ENCODE data around the gene ATP8B4.
A peak's percentile ranks its signal among the peaks of the same experiment; 100 is the strongest.
"Not testable (repeated sequence)": the region's sequence is repeated elsewhere in the genome, so short reads cannot be mapped to it uniquely, and the experiment has no call there.

The ATP8B4 gene

GRCh38 chr15:50003786-50004334, 115.2 kb downstream of the ATP8B4 start:
- DNase-seq = peak; percentile 93

- DNase-seq = no peak
Observed at GRCh38 chr15:49991587-49991986, 127.4 kb downstream of the ATP8B4 start.

- DNase-seq = no peak
Observed at GRCh38 chr15:49990835-49991545, 128.0 kb downstream of the ATP8B4 start.

- peak; percentile 38 for DNase-seq
Observed at GRCh38 chr15:49989498-49989897, 129.5 kb downstream of the ATP8B4 start.

GRCh38 chr15:49988766-49989165, 130.3 kb downstream of the ATP8B4 start:
- DNase-seq = no peak

GRCh38 chr15:49987896-49988295, 131.1 kb downstream of the ATP8B4 start:
- no peak for DNase-seq

- no peak for DNase-seq
Observed at GRCh38 chr15:49987198-49987785, 131.7 kb downstream of the ATP8B4 start.

- DNase-seq = no peak
Observed at GRCh38 chr15:49986326-49986725, 132.7 kb downstream of the ATP8B4 start.

- DNase-seq = no peak
Observed at GRCh38 chr15:49985463-49985862, 133.6 kb downstream of the ATP8B4 start.

GRCh38 chr15:49984436-49984835, 134.6 kb downstream of the ATP8B4 start:
- DNase-seq = no peak

- no peak for DNase-seq
Observed at GRCh38 chr15:49982584-49982983, 136.4 kb downstream of the ATP8B4 start.

GRCh38 chr15:49979705-49980382, 139.2 kb downstream of the ATP8B4 start:
- DNase-seq = no peak

- no peak for DNase-seq
Observed at GRCh38 chr15:49978121-49978520, 140.9 kb downstream of the ATP8B4 start.

GRCh38 chr15:49977306-49977705, 141.7 kb downstream of the ATP8B4 start:
- DNase-seq = no peak

GRCh38 chr15:49964551-49964950, 154.5 kb downstream of the ATP8B4 start:
- no peak for DNase-seq

- DNase-seq = no peak
Observed at GRCh38 chr15:49964061-49964460, 155.0 kb downstream of the ATP8B4 start.

GRCh38 chr15:49963033-49963772, 155.8 kb downstream of the ATP8B4 start:
- DNase-seq = not testable (repeated sequence)

- DNase-seq = no peak
Observed at GRCh38 chr15:49962044-49962602, 156.9 kb downstream of the ATP8B4 start.

GRCh38 chr15:49953421-49953820, 165.6 kb downstream of the ATP8B4 start:
- DNase-seq = no peak

- no peak for DNase-seq
Observed at GRCh38 chr15:49946681-49947080, 172.4 kb downstream of the ATP8B4 start.

GRCh38 chr15:49934487-49934886, 184.5 kb downstream of the ATP8B4 start:
- DNase-seq = no peak

GRCh38 chr15:49927189-49927861, 191.7 kb downstream of the ATP8B4 start:
- peak; percentile 56 for DNase-seq

All from hematopoietic multipotent progenitor cell treated with erythropoietin and hydrocortisone succinate and interleukin-3 and kit ligand, for 6 days (in vitro differentiated cells).